NCI-H2029 treated with DMSO at 0.1 percent for 48 hours (cell line): ENCODE results near the gene NAMPT.
"Not testable (repeated sequence)": the region's sequence is repeated elsewhere in the genome, so short reads cannot be mapped to it uniquely, and the experiment has no call there.

Source experiments
- DNase-seq: peaks from one replicate; lab custom pipeline; 2025; lab: John Stamatoyannopoulos, UW

The NAMPT gene

DNA sequence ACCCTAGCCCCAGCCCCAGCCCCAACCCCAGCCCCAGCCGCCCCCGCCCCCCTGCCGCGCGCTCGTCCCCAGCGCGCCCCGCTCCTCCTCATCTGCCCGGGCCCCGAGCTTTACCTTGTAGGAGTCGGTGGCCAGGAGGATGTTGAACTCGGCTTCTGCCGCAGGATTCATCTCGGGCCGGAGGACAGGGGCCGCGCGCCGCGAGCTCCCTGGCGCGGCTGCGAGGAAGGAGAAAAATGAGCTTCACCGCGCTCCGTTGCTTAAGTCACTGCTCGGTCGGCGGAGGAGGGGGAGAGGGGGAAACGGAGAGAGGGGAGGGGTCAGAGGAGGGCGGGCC is at the start of gene NAMPT:
Gene NAMPT (minus strand): TSS at position 270 of the 337 bp plus-strand sequence. CDS start 99 bp downstream, at position 171.
- peak; percentile 83 for DNase-seq

DNA sequence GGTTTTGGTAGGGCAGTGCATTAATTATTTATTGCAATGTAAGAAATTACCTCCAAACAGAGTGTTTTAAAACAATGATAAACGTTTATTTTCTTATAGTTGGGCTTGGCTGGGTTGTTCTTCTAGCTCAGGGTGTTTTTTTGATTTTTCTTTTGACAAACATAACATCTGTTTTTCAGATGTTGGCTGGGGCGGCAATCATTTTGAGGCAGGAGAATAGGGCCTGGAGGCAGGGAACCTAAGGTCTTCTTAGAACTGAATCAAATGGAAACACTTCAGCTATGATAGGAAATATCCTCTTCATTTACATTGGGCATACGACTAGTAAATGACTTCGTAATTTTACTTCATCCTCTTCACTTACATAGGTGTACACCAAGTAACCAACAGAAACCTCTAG is 47.4 kb upstream of the NAMPT start:
- no peak for DNase-seq

DNA sequence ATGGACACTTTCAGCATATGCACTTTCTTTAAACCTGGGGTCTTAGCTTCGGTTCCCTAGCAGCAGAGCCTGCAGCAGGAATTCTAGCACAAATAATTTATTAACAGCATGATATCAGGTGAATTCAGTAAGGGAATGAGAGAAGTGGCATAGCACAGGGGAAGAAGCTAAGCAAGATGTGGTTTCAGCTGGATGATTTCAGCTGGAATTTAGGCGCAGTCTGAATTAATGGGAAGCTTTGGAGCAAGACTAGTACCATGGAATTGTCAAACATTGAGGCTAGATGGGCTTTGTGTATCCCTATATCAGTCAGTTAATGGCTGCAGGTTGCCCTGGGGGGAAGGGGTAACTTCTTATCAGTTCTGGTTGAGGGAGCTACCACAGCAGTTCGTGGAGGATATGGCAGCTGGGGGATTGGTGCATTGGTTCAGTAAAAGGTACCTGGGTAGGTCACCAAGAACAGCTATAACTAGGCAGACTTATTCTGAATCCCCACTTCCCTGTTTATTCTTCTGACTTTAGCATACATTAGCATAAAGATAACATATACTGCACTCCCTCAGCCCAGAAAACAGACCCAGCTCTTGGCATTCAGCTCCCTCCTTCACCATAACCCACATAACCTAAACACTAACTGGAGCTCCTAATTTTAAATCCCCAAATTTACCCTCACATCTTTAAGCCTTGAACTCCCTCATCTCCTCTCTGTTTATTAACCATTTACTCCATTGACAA is 46.8 kb upstream of the NAMPT start:
- DNase-seq, result no peak

DNA sequence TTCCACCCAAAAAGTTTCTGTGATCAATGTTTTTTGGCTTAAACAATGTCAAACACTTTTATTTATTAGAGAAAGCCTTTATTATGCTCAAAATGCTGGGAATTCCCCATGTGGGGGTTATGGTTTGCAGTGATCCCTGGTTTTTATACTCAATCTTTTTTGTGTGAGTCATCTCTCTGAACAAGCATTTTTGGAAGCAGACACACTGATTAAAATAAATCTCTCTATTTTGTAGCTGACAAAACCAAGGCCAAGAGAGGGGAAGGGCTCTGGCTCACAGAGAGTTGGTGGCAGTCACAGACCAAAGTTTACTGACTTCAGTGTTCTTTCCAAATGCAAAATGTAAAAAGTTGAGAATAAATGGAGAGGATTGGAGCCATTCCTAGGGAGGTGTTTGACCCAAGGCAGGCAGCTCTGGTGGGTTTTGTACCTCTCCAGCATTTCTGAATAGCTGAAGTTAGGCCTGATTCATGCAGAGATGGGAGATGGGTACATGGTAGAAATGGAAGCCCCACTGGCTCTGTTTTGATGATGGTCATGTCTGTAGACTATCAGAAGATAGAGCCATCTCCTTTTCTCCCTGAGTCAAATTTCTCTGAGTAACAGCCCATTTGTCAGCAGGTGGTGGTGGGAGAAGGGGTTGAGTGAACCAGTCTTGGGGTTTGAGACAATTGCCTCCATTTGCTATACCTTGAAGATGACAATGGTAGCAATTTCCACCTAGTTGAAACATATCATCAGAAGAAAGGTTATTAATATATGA is 45.4 kb upstream of the NAMPT start:
- no peak for DNase-seq

DNA sequence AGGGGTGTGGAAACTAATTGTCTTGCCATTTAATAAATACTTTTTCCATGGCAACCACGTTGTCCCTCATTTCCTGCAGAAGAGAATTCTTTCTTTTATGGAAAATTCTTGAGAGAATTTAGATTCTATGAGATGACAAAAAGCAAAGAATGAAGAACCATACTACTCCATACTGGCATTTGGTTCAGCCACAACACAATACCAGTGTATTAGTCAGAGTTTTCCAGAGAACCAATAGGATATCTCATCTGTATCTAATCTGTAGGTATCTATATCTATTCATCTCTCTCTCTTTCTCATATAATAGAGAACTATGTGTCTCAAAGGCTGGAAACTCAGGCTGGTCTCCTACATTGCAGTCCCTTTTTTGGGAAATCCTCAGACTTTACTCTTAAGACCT is 44.6 kb upstream of the NAMPT start:
- no peak for DNase-seq

DNA sequence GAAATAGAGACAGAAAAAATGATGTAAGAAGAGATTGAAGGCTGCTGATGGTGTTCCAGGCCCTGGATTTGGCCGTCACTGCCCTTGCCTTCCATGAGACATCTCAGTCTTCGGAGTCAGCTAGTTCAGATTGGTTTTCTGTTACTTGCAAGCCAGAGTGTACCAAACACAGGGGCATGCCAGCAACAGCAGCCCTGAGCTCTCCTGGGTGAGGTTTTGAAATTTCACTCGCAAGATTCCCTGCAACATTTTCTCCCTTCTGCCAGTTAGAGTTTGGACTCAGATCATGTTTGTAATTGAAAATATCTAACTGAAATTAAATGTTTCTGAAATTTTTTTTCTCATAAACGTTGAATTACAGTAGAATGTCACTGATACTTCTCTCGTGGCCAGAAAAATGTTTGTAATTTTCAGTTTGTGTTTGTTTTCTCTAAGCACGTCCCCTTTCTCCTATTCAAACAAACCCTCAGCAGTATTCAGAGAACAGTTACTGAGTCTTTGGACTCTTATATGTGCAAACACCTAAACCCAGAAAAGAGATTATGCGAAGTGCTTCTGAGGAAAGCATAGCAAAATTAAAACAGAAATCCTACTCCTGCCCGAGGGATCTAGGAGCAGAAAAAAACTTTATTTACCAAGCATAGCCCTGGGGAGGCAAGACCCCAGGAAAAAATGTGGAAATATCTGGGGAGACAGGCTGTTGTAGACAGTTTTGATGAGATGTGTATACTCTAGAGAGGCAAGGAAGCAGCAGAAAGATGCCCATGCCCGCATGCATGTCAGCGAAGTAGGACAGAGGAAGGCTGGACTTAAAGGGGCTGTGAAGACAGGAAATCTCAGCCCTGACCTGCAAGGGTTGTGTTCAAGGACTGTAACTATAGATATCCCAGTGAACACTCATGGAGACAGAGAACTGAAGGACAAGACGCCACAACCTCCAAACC is 43.0 kb upstream of the NAMPT start:
- DNase-seq, result no peak

DNA sequence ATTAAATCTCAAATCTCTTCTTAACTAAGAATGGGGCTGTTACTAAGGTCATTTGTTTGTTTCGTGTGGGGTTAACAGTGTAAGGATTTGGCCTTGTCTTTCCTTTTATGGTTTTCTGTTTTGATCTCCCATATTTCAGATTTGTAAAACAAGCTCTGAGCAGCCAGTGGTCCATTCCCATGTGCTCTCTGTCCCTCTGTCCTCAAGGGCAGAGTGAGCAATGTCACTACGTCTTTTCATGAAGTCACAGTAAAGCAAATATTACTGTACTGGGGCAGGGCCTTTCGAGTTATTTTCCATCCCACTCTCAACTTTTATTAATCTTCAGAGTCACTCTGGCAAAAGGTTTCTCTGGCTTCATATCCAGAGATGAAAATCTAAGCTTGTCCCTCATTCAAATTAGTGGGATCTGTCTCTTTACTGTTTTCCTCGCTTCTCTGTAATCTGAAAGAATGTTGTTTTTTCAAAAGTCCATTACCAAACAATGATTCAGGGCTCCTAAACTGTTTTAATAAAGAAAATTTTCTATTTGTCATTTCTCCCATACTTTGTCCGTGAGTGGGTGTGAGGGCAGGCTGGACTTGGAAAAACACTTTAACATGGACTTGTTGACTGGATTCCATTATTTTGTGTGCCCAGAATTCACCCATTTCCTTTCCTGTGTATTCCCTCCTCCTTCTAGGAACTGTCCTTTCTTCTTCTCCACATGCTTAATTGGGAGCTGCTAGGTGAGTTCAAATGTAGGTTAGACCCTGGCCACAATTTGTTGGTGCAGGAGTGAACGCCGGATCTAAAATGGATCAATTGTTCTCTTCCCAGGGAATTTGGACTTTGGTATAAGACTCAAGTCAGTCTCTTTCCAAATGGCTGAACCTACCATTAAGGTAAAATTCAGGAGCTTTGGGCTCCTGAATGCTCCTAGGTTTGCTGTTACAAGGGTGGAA is 42.1 kb upstream of the NAMPT start:
- no peak for DNase-seq

DNA sequence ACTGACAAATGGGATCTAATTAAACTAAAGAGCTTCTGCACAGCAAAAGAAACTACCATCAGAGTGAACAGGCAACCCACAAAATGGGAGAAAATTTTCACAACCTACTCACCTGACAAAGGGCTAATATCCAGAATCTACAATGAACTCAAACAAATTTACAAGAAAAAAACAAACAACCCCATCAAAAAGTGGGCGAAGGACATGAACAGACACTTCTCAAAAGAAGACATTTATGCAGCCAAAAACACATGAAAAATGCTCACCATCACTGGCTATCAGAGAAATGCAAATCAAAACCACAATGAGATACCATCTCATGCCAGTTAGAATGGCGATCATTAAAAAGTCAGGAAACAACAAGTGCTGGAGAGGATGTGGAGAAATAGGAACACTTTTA is 39.7 kb upstream of the NAMPT start:
- not testable (repeated sequence) for DNase-seq

DNA sequence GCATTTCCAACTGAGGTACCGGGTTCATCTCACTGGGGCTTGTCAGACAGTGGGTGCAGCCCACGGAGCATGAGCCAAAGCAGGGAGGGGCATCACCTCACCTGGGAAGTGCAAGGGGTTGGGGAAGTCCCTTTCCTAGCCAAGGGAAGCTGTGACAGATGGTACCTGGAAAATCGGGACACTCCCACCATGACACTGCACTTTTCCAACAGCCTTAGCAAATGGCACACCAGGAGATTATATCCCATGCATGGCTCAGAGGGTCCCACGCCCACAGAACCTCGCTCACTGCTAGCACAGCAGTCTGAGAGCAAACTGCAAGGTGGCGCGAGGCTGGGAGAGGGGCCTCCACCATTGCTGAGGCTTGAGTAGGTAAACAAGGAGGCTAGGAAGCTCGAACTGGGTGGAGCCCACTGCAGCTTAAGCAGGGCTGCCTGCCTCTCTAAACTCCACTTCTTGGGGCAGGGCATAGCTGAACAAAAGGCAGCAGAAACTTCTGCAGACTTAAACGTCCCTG is 35.5 kb upstream of the NAMPT start:
- not testable (repeated sequence) for DNase-seq

DNA sequence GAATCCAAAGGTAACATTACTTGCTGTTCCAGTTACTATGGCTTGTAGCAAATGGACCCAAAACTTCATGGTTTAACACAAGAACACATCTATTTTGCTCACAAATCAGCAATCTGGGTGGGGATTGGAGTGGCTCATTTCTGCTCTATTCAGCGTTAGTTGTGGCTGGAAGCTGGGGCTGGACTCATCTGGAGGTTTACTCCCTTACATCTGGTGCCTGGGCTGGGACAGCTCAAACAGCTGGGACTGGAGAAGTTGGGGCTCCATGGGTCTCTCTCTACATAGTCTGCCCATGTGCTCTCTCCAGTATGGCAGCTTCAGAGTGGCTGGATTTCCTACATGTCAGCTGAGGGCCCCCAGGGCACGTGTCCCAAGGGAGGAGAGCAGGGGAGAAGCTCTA is 33.7 kb upstream of the NAMPT start:
- DNase-seq, result no peak

DNA sequence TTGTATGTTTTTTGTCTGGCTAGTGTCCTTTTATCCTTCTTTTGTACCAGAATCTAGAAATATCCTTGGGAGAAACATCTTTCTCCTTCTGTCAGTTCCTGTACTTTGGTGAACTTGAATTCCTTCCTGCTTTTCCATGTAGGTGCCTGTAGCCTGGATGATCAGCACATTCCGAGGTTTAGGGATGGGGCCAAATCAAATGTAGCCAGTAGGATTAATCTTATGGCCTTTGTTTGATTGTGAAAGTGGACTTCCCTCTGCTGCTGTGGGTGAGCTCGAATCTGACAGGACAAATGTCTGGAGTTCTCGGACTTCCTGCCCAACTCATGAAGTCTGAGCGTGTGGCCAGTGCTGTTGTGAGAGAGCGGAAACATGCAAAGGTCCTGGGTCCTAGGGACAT is 33.2 kb upstream of the NAMPT start:
- no peak for DNase-seq

DNA sequence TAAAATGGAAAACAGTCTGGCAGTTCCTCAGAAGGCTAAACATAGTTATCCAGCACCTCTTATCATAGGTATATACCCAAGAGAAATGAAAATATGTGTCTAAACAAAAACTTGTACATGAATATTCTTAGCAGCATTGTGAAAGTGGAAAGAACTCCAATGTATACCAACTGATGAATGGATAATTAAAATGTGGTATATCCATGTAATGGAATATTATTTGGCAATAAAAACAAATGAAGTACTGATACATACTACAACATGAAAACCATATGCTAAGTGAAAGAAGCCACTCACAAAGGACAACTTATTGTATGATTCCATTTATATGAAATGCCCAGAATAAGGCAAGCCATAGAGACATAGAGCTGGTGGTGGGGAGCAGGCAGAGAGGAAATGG is 32.2 kb upstream of the NAMPT start:
- DNase-seq, result no peak

DNA sequence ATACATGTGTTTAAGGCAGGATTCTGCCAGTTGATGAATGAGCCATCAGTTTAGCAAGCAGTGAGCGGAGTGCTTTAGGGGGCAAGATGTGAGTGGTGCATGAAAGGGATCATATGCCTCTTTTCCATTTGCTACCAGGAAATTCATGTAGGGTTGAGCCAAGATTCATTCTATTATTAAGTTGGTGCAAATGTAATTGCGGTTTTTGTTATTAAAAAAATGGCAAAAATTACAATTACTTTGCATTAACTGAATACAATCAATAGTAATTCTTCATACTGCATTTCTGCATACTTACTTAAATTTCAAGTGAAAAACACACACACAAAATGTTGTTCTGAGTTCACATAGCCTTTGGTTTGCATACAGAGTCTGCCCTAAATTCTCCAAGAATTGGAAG is 30.1 kb upstream of the NAMPT start:
- DNase-seq, result no peak

DNA sequence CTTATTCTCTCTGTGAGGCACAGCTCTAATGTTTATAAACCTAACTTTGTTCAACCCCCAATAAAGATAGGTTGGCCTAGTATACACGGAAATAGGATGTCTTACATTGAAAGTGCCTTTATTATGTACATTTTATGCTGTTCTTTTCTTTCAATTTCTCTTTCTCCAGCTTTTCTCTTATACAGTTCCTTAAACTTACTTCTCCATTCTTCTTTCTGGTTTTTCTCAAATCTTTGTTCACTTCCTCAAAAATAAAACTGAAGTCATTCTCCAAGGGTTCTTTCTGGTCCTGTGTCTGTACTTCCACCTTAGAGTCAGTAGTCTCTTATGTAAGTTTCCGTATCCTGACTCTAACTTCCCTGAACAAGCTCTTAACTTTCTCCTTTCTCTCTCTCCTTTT is 29.2 kb upstream of the NAMPT start:
- DNase-seq, result no peak

DNA sequence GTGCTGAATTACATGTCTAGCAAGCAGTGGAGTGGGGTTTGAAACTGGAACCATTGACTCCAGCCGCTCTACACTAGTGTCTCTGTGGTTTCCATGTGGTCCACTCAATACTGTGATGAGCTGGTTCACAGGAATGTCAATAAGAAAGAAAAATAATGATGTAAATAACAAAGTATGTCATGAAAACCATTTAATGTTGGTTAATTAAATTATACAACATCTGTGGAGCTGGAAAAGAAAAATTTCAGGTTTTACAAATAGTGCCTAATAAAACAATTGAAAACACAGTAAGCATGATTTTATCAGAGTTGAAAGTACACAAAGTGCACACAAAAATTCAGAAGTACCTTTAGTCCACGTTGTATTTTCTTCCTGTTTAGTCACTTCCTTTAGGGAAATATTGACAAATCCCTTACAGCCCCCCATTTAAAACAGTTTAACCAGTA is 28.7 kb upstream of the NAMPT start:
- no peak for DNase-seq

DNA sequence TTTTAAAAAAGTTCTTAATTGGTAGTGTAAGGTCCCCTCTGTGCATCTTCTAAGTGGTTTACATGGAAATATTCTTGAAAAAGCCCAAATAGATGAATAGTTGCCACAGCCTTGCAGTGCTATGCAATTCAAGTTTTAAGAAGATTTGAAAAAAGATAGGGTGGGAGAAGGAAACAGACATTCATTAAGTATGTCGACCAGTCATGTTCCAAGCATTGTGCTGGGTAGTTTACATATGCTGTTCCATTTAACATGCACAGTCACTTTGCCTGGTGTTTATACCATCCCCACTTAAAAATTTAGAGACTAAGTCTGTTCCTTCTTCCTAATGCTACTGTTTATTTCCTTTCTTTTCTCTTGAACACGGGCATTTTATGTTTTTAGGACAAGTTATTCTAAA is 28.1 kb upstream of the NAMPT start:
- DNase-seq, result no peak

DNA sequence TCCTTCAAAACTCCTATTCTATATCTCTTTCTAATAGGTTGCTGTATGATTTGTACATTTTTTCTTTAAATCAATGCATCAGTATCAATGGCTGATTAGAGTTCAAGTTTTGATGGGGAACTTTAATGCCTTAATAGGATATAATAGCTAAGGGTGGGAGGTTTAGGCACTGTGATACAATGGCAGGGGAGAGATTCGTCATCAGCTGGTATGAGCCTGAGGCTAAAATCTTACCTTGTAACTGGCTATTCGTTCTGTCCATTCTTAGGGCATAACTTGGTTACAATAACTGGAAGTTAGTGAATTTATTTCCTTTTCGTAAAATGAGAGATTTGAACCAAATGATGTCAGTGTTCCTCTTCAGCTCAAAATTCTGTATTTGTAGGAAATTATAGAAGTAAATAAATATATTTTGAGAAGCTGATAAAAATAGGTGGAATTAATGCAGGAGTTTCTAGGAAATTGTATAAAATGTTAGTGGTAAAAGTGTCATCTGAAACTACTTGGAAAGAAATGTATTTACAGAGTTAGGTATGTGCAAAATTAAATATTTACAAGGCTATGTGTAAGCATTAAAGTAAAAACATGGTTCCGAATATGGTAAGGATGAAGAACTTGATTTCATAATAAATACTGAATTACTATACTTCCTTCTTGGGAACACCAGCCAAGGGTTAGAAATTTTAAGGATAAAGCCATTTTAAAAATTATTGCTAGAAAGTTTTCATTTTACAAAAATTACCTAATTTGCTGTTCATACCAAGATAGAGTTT is 27.5 kb upstream of the NAMPT start:
- DNase-seq, result no peak

DNA sequence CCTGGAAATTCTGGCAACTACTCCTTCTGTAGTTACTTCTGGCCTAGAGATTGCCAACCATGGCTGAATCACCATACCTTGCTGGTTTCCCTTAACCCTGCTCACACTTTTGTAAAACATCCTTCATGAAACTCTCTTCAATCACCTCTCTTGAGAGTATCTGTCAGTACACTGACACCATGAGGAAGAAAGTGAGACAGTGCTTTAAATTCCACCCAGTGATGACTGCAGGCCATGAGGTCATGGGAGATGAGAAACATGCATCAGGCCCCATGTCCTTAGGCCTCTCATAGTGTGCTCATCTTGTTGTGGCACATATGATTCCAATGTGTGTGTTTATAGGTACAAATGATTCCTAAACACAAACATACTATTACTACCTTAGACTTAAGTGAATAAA is 24.6 kb upstream of the NAMPT start:
- no peak for DNase-seq

DNA sequence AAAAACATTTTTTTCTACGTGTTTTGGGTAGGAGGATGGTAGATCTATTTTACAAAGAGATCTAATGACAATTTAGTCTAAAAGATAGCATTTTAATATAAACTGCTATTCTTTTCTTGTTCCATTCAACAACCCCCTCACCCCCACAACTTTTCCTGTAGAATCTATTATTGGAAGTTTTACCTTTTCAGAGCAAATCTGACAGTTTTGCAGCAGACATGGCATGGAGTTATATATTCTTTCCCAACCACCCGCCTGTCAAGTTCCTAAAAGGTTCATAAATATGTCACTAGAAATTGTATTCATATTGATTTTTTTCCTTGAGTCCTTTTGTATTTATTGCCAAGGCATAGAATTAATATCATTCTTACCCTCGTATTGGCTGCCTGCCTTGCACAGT is 21.5 kb upstream of the NAMPT start:
- no peak for DNase-seq

DNA sequence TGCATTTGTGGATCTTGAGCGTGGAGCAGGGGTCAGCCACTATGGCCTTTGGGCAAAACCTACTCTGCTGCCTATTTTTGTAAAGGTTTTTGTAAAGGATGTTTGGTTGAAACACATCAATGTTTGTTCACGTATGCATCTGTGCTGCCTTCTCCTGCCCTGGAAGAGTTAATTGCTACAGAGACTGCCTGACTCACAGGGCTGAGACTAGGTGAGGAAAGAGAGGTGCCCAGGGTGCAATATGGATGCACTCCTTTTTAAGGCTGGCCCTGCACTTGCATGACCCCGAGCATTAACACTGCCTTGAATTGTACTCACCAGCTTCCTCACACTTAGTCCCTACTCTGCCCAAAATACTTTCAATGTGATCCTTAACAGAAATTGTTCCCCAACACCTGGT is 20.9 kb upstream of the NAMPT start:
- no peak for DNase-seq
